ENCODE results near the gene FOXL3. TPM values are rescaled to one million over a fixed set of nuclear protein-coding genes. Genes with fewer than 3 reads are reported as not detected.

FOXL3 gene
- total and polyA plus RNA-seq, 11 donors, result not detected

GRCh38 chr7:305410-306151, 15.6 kb downstream of the FOXL3 start:
- no peaks in the 10 kb centered on the region for H3K4me1 ChIP-seq
- TF ChIP-seq, protein P1, sequence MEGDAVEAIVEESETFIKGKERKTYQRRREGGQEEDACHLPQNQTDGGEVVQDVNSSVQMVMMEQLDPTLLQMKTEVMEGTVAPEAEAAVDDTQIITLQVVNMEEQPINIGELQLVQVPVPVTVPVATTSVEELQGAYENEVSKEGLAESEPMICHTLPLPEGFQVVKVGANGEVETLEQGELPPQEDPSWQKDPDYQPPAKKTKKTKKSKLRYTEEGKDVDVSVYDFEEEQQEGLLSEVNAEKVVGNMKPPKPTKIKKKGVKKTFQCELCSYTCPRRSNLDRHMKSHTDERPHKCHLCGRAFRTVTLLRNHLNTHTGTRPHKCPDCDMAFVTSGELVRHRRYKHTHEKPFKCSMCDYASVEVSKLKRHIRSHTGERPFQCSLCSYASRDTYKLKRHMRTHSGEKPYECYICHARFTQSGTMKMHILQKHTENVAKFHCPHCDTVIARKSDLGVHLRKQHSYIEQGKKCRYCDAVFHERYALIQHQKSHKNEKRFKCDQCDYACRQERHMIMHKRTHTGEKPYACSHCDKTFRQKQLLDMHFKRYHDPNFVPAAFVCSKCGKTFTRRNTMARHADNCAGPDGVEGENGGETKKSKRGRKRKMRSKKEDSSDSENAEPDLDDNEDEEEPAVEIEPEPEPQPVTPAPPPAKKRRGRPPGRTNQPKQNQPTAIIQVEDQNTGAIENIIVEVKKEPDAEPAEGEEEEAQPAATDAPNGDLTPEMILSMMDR (IDR thresholded peaks at IDR 0.05), result no peak
- TF ChIP-seq POLR2A (IDR thresholded peaks at IDR 0.05), result no peak
- ATAC-seq, result no peak
- intact Hi-C loops (cut with DNase I), result no loop called here
- WGBS, 4 donors, result 85 to 90% (median 87%) methylated on average over 26 to 35 of the region's 35 CpGs
- H3K4me3 ChIP-seq, result no peak overlapping the region
- peak in 2 of 5 donors; percentile 21 to 42 for DNase-seq
- H3K27ac ChIP-seq, result no peak overlapping the region
- H3K36me3 ChIP-seq, result no peaks in the 10 kb centered on the region
- H3K9me3 ChIP-seq, result peaks cover 0 to 15% (median 4%) of the 10 kb centered on the region in 12 donors
- no peaks in the 10 kb centered on the region for H3K27me3 ChIP-seq

GRCh38 chr7:307970-308369, 18.0 kb downstream of the FOXL3 start:
- H3K4me1 ChIP-seq, result no peaks in the 10 kb centered on the region
- no peaks in the 10 kb centered on the region for H3K36me3 ChIP-seq
- TF ChIP-seq, protein P1 (IDR thresholded peaks at IDR 0.05), result no peak
- no peak for TF ChIP-seq POLR2A (IDR thresholded peaks at IDR 0.05)
- H3K27ac ChIP-seq, result no peak overlapping the region
- peaks cover 0 to 15% (median 4%) of the 10 kb centered on the region in 12 donors for H3K9me3 ChIP-seq
- peak in 1 of 5 donors; percentile 1 for DNase-seq
- H3K27me3 ChIP-seq, result peaks cover 0 to 11% (median 0%) of the 10 kb centered on the region in 9 donors
- WGBS, 4 donors, result 56 to 74% (median 62%) methylated on average over 3 of the region's 3 CpGs
- no peak for ATAC-seq
- no peak overlapping the region for H3K4me3 ChIP-seq
- intact Hi-C loops (cut with DNase I), result no loop called here

DNA sequence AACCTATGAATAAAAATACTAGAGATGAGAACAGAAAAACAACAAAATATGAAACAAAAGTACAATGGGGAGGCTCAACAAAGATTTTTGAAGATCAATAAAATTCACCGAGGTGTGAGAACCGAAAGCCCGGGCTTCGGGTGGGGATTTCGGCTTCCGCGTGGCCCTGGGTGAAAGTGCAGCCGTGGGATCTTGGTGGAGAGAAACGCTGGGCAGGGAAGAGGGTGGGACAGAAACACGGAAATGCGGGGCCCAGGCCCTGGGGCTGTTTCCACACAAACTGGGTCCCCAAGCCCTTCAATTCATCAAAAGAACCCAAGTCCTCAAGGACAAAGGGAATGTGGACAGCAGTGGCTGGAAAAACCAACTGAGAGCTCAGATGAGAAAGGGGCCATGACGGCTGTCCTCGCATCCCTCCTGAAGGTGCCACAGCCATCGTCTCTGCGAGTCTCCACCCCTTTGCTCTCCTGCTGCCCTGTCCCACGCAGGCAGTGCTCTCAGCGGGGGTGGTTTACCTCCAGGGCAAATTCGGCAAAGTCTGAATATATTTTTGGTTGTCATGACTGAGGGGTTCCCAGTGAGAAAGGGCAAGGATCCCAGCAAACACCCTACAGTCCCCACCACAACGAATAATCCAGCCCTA, 19.7 kb downstream of the FOXL3 start:
- intact Hi-C loops (cut with DNase I), result no loop called here
- H3K36me3 ChIP-seq, result no peaks in the 10 kb centered on the region
- DNase-seq (peak in 3 of 5 donors; percentile 14 to 31 (median 17)), ATAC-seq (no peak)
- TF ChIP-seq, protein P1 (IDR thresholded peaks at IDR 0.05), result no peak
- no peak for TF ChIP-seq POLR2A (IDR thresholded peaks at IDR 0.05)
- no peaks in the 10 kb centered on the region for H3K4me1 ChIP-seq
- peaks cover 0 to 16% (median 0%) of the 10 kb centered on the region in 9 donors for H3K27me3 ChIP-seq
- H3K27ac ChIP-seq, result no peak overlapping the region
- WGBS, 4 donors, result 87 to 91% (median 90%) methylated on average over 19 of the region's 19 CpGs
- no peak overlapping the region for H3K4me3 ChIP-seq
- peaks cover 0 to 15% (median 4%) of the 10 kb centered on the region in 12 donors for H3K9me3 ChIP-seq

DNA sequence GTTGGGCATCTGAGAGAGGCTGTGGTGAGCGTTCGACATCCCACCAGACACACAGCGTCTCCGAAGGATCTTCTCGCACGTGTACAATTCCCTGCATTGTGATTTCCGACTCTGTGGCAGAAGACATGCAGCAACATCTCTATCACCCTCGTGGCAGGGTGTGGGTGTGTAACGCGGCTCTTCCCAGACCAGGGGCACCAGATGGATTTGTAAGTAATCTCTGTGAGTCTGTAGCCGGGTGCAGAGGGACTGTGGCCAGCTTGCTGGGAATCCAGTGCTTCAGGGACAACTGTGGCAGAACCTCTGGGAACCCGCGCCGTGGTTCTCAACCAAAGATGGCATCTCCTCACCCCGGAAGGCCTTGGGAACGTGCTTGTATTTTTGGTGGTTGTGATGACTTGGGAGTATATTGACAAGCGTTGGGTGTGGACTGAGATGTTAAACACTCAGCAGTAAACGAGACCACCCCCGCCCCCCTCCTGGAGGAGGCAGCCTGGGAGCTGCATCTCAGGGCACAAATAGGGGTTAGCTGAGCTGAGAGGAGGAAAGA, 21.2 kb downstream of the FOXL3 start:
- 67 to 78% (median 72%) methylated on average over 16 to 19 of the region's 19 CpGs for WGBS, 4 donors
- intact Hi-C loops (cut with DNase I), result no loop called here
- ATAC-seq, result no peak
- Histone ChIP-seq H3K27me3 (peaks cover 0 to 16% (median 0%) of the 10 kb centered on the region in 9 donors), H3K4me3 (no peak overlapping the region), H3K4me1 (no peaks in the 10 kb centered on the region), H3K9me3 (peaks cover 0 to 15% (median 4%) of the 10 kb centered on the region in 12 donors), H3K27ac (no peak overlapping the region), H3K36me3 (no peaks in the 10 kb centered on the region)
- peak in 3 of 5 donors; percentile 1 to 37 (median 19) for DNase-seq
- TF ChIP-seq, protein P1 (IDR thresholded peaks at IDR 0.05), result no peak
- no peak for TF ChIP-seq POLR2A (IDR thresholded peaks at IDR 0.05)
